GM23248 (cell line): Measurements from ENCODE around the gene CHRD.

Experiments used
- EZH2 ChIP-seq: fragments of 200-600 bp; sonication (generic); IDR thresholded peaks from 2 replicates; pipeline ENCODE4 v1.6.1; 2018; ENCODE audit warnings: antibody characterized with exemption, mild to moderate bottlenecking; ENCODE audit not compliant: insufficient read depth, poor library complexity, severe bottlenecking
- EZH2phosphoT487 ChIP-seq: fragments of 200-600 bp; sonication (generic); IDR thresholded peaks from 2 replicates; pipeline ENCODE4 v1.6.1; 2018; ENCODE audit warnings: antibody characterized with exemption, moderate library complexity, mild to moderate bottlenecking, low read depth; ENCODE audit not compliant: insufficient read depth

DNA sequence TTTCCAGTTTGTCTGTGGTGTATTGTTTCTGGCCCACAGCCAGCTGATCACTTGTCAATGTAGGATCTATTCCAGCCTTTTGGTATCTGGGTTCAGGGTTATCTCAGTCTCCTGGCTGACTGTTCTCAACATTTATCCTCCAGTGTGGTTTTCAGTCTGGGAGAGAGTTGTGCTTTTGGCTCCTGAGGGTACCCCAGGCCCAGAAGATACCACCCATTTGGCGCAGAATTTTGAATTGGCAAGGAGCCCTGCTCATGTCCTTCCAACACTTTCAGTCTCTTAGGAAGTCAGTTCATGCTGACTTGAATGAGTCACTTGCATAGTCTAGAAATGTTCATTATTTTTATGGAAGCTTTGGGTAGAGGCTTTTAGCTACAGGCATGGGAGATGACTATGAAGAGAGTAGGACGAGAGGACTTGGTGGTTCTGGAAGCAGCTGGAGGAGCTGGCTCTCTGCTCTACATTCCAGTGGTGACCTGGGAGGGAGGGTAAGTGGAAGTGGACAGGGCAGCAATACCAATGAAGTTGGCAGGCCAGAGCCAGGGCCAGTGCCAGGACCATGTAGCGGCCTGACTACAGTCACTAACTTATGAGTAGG lies 11.2 kb upstream of the CHRD start:
- no peak for TF ChIP-seq EZH2
- TF ChIP-seq EZH2phosphoT487: no peak
